ENCODE results near the gene CRADD.
"Not testable (repeated sequence)": the region's sequence is repeated elsewhere in the genome, so short reads cannot be mapped to it uniquely, and the experiment has no call there.

CRADD gene

DNA sequence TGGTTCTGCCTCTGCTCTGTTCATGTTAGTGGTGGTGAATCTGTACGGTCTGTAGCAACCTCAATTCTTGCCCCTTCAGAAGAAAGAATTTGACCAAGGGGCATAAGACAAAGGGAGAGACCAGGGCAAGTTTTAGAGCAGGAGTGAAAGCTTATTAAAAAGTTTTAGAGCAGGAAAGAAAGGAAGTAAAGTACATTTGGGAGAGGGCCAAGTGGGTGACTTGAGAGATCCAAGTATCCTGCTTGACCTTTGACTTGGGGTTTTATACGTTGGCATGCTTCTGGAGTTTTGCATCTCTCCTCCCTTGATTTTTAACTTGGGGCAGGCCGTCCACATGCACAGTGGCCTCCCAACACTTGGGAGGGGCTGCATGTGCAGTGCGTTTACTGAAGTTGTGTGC, 225.0 kb downstream of the CRADD start:
- DNase-seq (ENCODE audit: low read depth), result no peak

DNA sequence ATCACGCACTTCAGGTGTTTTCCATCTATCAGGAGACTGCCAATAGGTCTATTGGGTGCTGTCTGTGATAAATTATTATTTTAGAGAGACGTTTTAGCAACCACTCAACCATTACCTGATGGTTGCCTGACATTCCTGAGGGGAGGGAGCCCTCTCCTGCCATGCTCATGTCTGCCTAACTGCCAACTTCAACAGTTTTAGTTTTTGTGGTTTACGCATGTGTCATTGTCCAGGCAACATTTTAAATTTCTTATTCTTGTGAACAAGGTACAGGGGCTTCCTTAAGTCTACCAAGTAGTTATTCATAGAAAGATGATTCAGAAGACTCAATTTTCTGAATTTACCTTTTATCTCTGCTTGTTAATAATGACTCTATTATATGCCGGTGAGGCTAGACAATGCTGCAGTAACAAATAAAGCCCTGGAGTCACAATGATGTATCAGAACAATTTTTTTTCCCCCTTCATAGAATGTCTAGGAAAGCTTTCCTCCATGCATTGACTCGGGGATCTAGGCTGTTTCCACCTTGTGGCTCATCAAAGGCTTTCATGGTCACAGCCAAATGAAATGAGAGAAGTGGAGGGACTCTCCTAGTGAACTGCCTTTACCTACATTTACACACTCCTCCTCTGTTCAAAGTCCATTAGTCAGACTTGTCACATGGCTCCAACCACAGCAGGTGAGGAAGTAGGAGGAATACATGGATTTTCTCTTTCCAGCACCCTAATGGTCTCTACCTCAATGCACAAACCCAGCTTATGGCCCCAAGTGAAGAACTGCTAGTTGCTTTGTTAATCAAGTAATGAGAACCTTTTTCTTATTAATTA, 225.8 kb downstream of the CRADD start:
- DNase-seq (ENCODE audit: low read depth), result no peak

DNA sequence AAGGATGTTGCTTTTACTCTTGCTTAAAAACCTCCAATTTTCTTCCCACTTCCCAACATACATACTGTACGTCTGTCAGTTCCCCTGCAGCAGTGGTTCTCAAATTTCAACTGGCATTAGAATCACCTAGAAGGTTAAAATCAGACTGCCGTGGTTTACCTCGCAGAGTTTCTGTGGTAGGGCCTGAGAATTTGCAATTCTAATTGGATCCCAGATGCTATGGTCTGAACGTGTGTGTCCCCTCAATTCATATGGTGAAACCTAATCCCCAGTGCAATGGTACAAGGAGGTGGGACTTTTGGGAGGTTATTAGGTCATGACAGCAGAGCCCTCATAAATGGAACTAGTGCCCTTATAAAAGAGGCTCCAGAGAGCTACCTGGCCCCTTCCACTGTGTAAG, 226.9 kb downstream of the CRADD start:
- no peak for DNase-seq (ENCODE audit: low read depth)

DNA sequence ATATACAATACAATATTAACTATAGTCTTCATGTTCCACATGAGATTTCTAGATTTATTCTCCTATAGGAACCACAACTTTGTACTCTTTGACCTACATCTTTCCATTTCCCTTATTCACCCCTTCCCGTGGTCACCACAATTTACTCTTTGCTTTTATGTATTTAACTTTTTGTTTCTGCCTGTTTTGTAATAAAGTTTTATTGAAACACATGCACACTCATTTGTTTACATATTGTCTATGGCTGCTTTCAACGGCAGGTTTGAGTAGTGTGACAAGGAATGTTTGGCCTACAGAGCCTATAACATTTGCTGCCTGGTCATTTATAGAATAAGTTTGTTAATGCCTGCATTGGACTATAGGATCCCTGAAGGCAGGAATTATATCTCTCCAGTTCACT, 231.1 kb downstream of the CRADD start:
- no peak for DNase-seq (ENCODE audit: low read depth)

DNA sequence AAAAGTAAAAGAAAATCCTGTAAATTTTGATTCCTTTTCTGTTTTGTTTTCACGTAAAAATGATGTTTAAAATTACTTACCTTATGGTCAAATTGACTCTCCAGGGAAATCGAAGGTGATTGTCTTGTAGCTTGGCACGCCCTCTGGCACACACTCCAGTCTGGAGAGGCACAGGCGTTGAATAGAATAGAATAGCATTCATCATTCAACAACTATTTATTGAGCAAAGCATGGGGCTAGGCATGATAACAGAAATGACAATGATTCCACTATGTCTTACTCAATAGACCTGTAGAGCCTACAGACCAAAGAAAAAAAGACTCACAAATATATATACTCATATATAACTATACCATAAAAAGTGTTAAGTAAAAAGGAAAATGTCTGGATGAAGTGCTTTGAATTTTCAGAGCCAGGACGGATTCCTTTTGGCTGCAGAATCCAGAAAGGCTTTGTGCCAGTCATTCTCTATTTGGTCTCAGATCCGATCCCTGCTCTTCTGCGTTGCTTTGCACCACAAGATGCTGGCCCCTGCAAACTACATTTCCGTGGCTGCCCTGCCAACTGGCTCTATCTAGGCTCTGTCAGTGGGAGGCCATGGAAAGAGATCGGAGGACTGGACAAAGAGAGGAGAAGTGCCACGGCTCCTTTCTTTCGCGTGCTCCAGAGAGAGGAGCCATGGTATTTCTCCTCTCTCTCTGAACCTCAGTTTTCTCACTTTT, 231.8 kb downstream of the CRADD start:
- DNase-seq (ENCODE audit: low read depth), result no peak

DNA sequence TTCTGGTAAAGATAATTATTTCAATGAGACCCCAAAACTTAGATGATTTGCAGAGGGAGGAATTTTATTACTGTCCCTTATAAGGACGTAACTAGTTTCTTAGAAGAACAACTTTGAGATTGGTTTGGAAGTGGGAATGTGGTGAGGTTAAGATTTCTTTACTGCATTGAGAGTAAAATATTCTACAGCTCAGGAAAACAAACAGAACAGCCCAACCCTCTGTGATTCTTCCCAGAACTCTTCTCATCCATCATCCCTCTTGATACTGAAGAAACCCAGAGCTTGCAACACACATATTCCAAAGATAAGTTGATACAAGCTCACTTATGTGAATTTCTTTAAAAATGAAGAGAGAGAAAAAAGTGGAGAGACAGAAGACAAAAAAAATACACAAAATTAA, 234.2 kb downstream of the CRADD start:
- DNase-seq (ENCODE audit: low read depth), result no peak

DNA sequence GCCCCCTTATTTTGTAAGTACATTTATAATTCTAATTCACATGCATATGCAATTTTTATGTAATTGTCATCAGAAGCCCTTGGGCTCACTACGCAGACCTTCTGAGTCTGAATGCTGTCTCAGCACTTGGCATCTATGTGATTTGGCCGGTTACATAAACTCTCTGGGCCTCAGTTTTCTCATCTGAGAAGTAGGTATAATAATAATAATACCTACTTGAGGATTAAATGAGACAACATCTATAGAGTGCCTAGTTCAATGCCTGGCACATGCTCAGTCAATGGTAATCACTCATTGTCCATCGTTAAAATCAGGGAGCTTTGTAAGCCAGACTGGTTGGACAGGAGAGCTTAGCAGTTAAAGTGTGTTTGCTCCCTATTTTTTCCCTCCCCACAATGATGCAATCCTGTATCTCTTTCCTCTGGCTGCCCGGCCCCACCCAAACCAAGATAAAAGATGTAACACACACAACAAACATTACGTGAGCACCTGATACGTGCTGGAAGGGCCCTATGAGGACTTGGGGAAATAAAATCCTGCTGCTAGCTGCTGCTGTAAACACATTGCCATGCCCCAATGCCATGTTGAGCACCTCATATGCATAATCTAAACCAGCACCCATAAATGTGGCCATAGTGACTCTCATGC, 235.0 kb downstream of the CRADD start:
- DNase-seq (ENCODE audit: low read depth), result no peak

DNA sequence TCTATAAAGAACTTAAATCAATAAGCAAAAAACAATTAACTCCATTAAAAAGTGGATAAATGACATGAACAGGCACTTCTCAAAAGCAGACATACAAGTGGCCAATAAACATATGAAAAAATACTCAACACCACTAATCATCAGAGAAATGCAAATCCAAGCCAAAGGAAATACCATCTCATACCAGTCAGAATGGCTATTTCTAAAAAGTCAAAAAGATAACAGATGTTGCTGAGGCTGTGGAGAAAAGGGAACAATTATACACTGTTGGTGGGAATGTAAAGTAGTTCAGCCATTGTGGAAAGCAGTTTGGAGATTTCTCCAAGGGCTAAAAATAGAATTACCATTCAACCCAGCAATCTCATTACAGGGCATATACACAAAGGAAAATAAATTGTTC, 236.7 kb downstream of the CRADD start:
- peak; percentile 84 for DNase-seq (ENCODE audit: low read depth)

DNA sequence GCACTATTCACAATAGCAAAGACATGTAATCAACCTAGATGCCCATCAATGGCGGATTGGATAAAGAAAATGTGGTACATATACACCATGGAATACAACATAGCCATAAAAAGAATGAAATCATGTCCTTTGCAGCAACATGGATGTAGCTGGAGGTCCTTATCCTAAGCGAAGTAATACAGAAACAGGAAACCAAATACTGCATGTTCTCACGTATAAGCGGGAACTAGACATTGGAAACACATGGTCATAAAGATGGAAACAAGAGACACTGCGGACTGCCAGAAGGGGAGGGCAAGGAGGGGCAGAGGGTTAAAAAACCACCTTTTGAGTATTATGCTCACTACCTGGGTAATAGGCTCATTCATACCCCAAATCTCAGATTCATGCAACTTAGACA, 237.1 kb downstream of the CRADD start:
- no peak for DNase-seq (ENCODE audit: low read depth)

DNA sequence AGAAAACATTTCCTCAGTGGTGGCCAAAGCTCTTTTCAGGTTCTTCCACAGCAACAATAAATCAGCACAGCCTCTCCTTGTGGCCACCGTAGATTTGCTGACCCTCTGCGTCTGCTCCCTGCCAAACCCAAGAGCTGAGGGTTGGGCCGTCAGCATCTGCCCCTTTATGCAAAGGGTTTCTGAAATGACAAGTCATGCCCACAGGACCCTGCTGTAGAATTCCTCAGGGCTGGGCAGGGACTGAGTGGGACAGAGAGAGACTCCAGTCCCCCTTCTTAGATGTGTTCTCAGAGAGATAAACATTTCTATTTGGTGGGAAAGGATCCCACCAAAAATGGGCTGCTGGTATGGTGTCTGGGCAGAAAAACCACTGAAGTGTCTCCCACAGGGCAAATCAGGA, 238.2 kb downstream of the CRADD start:
- DNase-seq (ENCODE audit: low read depth), result no peak

DNA sequence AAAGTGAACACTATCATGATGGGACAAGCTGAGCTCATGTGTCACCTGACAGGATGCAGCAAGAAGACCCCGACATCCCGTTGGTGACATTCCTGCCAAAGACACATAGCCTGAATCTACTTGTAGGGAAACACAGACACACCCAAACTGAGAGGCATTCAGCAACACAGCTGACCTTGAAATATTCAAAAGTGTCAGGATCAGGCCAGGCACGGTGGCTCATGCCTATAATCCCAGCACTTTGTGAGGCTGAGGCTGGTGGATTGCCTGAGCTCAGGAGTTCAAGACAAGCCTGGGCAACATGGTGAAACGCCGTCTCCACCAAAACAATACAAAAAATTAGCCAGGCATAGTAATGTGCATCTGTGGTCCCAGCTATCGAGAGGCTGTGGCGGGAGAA, 239.2 kb downstream of the CRADD start:
- no peak for DNase-seq (ENCODE audit: low read depth)

DNA sequence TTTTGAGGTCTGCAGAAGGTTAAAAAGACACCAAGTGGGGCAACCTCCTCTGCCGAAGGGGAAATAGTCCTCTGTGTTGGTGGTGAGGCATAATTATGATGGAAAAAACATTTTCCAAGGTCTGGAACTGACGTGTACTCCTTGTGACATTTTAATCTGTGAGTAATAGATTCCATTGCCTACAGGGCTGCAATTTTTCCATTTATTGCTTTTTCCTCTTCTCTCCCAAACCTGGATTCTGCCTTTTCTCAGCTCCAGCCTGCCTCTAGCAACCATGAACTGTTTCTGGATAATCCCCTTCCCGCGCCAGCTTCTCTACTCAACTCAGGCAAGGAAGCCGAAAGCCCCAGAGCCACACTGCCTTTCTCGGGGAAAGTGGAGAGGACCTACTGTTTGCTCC, 241.1 kb downstream of the CRADD start:
- DNase-seq (ENCODE audit: low read depth), result peak; percentile 71

DNA sequence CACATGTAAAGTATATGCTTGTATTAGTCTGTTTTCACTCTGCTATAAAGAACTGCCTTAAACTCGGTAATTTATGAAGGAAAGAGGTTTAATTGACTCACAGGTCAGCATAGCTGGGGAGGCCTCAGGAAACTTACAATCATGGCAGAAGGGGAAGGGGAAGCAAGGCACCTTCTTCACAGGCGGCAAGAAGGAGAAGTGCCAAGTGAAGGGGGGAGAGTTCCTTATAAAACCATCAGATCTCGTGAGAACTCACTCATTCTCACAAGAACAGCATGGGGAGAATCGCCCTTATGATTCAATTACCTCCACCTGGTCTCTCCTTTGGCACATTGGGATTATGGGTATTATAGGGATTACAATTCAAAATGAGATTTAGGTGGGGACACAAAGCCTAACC, 241.7 kb downstream of the CRADD start:
- no peak for DNase-seq (ENCODE audit: low read depth)

DNA sequence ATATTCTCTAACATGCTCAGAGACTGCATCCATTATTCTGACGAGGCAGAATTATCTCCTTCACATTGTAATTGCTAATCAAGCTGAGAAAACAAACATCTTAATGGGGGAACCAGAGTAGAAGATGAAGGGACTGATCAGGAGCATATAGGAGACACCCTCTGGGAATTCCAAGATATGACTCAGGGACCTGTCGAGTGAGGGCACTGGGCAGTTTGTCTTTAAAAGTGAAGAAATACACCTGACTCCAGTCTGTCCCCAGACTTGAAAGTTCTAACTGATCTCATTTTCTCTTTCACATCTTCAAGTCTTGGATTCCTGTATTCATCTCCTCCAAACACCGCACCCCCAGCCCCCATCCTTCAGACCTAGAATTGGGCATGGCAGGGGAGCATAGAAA, 244.3 kb downstream of the CRADD start:
- no peak for DNase-seq (ENCODE audit: low read depth)

DNA sequence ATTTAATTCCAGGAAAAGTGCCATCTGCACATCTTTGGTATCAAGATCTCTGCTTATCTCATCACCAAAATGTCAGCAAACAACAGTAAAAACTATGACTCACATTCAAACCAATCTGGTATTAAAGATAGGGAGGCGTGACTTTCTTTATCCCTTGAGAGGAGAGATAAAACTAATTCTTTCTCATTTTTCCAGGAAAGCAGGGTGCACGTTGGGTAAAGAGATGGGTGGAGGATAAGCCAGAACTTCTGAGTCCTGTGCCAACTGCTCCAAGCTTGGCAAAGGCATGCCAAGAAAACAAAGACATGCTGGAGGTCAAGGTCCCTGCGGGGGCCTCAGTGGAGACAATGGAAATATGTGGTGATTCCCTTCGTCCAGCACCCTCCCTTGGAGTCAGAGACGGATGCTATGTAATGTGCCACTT, 245.4 kb downstream of the CRADD start:
- DNase-seq (ENCODE audit: low read depth), result no peak

DNA sequence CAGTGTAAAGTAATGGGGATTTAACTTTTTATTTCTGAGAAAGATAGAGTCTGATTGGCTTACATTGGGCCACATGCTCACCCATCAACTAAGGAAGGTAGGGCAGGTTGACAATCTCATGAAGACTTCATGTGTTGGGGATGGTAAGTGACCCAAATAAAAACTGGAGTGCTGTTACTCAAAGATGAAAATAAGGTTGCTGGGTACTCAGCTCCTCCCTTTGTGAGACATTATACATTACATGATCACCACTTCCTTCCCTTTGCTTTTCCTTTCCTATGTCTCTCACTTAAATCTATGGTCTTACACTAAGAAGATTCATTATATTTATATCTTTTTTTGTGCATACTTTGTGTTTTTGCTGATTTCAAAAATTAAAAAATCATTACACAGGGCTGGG, 247.2 kb downstream of the CRADD start:
- no peak for DNase-seq (ENCODE audit: low read depth)

DNA sequence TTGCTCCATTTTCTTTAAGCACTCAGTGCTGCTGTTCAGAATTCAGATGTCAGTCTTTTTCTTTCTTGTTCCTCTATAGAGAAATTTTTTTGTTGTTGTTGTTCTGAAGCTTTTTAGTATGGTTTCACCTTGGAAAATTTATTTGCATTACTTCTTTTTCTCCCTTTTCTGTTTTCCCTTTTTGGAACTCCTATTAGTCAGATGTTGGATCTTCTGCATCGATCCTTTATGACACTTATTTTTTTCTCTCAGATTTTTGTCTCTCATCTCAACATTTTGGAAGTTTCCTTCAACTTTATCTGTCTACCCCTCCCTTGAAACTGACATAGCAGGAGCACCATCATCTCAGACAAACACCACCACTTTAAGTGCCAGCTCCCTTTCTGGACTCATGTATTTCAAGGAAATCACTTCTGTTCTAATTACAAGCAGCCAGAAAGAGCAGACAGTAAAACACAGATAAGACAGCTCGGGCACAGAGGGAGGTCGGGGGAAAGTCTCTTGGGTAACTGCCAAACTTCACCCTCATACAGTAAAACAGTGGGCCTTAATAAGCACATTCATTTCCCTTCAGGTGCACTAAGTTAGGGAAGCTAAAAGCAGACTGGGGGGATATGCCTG, 248.5 kb downstream of the CRADD start:
- no peak for DNase-seq (ENCODE audit: low read depth)

DNA sequence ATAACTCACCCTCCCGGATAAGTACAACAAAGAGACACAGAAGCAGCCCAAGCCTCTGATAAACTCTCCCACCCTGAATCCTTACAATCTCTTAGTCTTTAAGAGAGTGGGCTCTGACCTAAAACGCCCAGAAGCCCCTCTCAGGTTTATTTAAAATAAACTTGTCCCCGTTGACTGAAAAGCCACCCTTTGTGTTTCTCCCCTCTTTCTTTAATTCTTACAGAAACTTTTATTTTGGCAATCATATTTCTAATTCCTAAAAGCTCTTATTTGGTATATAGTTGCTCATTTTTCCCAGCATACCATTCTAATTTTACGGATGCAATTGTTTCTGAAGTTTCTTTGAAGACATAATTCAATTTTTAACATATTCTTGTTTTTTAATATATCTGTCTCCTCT, 249.1 kb downstream of the CRADD start:
- no peak for DNase-seq (ENCODE audit: low read depth)

DNA sequence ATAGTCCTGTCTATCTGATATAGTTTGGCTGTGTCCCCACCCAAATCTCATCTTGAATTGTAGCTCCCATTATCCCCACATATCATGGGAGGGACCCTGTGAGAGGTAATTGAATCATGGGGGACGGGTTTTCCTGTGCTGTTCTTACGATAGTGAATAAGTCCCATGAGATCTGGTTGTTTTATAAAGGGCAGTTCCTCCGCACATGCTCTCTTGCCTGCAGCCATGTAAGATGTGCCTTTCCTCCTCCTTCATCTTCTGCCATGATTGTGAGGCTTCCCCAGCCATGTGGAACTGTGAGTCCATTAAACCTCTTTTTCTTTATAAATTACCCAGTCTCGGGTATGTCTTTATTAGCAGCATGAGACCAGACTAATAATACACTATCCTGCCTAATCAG, 251.9 kb downstream of the CRADD start:
- DNase-seq (ENCODE audit: low read depth), result not testable (repeated sequence)

DNA sequence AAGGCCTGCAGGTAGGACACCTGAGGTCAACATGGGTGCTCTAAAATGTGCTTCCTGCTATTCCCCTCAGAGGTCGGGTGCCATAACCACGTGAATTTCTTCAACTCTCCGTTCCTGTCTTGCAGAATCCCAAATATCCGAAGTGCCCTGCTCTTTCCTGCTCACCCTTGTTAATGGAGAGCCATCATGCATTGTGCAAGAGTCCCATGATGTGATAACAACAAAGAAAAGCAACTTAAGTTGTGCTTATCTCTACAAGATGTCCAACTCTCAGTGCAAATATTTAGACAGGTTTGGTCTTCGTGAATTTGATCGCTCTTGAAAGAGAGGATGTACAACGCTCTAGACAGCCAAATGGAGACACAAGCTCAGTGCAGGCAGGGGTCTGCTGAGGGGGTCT, 260.6 kb downstream of the CRADD start:
- DNase-seq (ENCODE audit: low read depth), result no peak

DNA sequence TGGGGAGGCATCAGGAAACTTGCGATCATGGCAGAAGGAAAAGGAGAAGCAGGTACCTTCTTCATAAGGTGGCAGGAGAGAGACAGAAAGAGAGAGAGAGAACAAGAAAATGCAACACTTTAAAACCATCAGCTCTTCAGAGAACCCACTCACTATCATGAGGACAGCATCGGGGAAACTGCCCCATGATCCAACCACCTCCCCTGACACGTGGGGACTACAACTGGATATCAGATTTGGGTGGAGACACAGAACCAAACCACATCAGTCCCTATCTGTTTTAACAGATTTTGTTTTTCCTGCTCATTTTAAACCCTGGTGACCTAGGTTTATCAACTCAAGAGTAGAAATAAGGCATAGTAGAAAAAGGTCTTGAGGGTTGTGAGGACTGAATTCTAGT, 261.1 kb downstream of the CRADD start:
- DNase-seq (ENCODE audit: low read depth), result no peak

DNA sequence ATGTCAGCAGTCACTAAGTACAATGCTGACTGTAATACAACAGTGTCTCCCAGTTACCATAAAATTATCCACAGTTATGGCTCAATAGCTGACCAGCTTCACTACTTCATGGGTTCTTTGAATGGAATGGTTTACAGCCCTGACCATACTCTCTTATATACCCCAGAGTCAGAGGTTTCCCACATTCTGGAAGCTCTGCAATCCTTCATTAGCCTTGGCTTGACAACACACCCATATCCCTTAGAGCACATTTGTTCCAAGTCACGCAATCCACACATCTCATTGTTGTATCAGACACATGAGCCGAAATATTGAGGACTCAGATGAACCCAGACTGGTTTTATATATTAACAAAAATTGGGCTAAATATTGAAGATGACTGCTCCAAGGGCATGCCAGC, 261.8 kb downstream of the CRADD start:
- peak; percentile 83 for DNase-seq (ENCODE audit: low read depth)
